KMS-11 (cell line): Measurements from ENCODE around the gene ANTXRL.

Source experiments
- H2AFZ ChIP-seq: fragments of 200-600 bp; sonication (generic); 2 replicates; pipeline ENCODE4 v1.6.1; 2016; ENCODE audit warnings: antibody characterized with exemption, mixed run types, low read depth
- H3K27ac ChIP-seq: fragments of 200-600 bp; sonication (generic); 2 replicates; pipeline ENCODE4 v1.6.1; 2016; ENCODE audit warnings: mild to moderate bottlenecking, mixed run types
- H3K27me3 ChIP-seq: fragments of 200-600 bp; sonication (generic); 2 replicates; pipeline ENCODE4 v1.6.1; 2017; ENCODE audit warnings: mild to moderate bottlenecking, low read depth, mixed run types, moderate library complexity; ENCODE audit not compliant: insufficient read depth
- H3K36me3 ChIP-seq: fragments of 200-600 bp; sonication (generic); 2 replicates; pipeline ENCODE4 v1.6.1; 2017; ENCODE audit warnings: mild to moderate bottlenecking, mixed run types; ENCODE audit not compliant: insufficient read depth
- H3K4me1 ChIP-seq: fragments of 200-600 bp; sonication (generic); 2 replicates; pipeline ENCODE4 v1.6.1; 2016; ENCODE audit warnings: mild to moderate bottlenecking, low read depth, mixed run types; ENCODE audit not compliant: poor library complexity, severe bottlenecking
- H3K4me2 ChIP-seq: fragments of 200-600 bp; sonication (generic); 2 replicates; pipeline ENCODE4 v1.7.0; 2016; ENCODE audit warnings: mild to moderate bottlenecking, mixed run types
- H3K4me3 ChIP-seq: fragments of 200-600 bp; sonication (generic); IDR thresholded peaks from 2 replicates; pipeline ENCODE4 v1.6.1; 2017; ENCODE audit warnings: low read depth, low read length, mixed read lengths; ENCODE audit not compliant: insufficient read depth
- H3K79me2 ChIP-seq: fragments of 200-600 bp; sonication (generic); 2 replicates; pipeline ENCODE4 v1.6.1; 2016; ENCODE audit warnings: low read depth, mixed run types; ENCODE audit not compliant: insufficient read depth
- H3K9ac ChIP-seq: fragments of 200-600 bp; sonication (generic); 2 replicates; pipeline ENCODE4 v1.6.1; 2016; ENCODE audit warnings: mild to moderate bottlenecking, mixed run types
- H4K20me1 ChIP-seq: fragments of 200-600 bp; sonication (generic); 2 replicates; pipeline ENCODE4 v1.6.1; 2016; ENCODE audit warnings: mild to moderate bottlenecking, mixed run types; ENCODE audit not compliant: insufficient read depth
- TF ChIP-seq, protein P1 (sequence below): fragments of 200-600 bp; sonication (generic); conservative IDR thresholded peaks from 2 replicates; pipeline ENCODE4 v1.6.1; 2017; ENCODE audit warnings: low read depth, mild to moderate bottlenecking, antibody characterized with exemption, low read length, moderate library complexity, mixed read lengths

The ANTXRL gene

DNA sequence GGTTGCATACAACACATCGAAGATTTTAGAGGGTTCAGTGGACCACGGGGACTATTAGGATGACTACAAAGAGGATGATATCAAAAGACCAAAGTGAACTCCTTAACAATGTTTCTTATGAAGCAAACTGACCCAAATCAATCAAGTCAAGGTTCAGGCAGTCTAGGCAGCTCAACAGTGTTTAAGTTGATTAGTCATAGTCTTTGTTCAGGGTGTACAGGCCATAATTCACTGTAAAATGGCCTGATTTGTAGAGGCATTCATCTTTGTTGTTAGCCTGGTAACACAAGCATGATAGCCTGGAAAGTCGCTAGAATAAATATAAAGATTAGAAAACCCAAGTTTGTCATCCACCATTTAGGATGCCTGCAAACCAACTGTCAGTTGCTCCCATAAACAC lies 32.6 kb downstream of the ANTXRL start:
- Histone ChIP-seq H3K4me1 (no peaks in the 10 kb centered on the region), H2AFZ (no peak overlapping the region), H3K4me2 (no peak overlapping the region), H3K4me3 (no peak overlapping the region), H3K9ac (no peak overlapping the region), H3K27ac (no peak overlapping the region), H3K79me2 (no peaks in the 10 kb centered on the region), H4K20me1 (no peaks in the 10 kb centered on the region), H3K36me3 (no peaks in the 10 kb centered on the region), H3K27me3 (no peaks in the 10 kb centered on the region)
- TF ChIP-seq, protein P1, sequence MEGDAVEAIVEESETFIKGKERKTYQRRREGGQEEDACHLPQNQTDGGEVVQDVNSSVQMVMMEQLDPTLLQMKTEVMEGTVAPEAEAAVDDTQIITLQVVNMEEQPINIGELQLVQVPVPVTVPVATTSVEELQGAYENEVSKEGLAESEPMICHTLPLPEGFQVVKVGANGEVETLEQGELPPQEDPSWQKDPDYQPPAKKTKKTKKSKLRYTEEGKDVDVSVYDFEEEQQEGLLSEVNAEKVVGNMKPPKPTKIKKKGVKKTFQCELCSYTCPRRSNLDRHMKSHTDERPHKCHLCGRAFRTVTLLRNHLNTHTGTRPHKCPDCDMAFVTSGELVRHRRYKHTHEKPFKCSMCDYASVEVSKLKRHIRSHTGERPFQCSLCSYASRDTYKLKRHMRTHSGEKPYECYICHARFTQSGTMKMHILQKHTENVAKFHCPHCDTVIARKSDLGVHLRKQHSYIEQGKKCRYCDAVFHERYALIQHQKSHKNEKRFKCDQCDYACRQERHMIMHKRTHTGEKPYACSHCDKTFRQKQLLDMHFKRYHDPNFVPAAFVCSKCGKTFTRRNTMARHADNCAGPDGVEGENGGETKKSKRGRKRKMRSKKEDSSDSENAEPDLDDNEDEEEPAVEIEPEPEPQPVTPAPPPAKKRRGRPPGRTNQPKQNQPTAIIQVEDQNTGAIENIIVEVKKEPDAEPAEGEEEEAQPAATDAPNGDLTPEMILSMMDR: no peak

DNA sequence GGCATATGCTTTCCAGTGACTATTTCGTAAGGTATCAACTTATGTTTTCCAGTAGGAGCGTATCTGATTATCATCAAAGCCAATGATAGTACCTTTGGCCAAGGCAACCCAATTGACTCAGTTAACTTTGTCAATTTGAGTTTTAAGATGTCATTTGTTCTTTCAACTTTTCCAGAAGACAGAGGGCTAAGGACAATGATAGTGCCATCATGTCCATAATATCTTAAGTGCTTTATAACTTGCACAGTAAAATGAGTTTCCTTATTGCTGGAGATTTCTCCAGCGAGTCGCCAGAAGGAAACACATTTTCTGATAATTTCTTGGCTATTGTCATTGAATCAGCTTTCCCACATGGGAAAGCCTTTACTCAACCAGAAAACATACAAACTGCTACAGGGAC lies 35.0 kb downstream of the ANTXRL start:
- Histone ChIP-seq H3K4me1 (no peaks in the 10 kb centered on the region), H3K4me3 (no peak overlapping the region), H3K36me3 (no peaks in the 10 kb centered on the region), H2AFZ (no peak overlapping the region), H3K4me2 (no peak overlapping the region), H3K9ac (no peak overlapping the region), H3K27me3 (no peaks in the 10 kb centered on the region), H4K20me1 (no peaks in the 10 kb centered on the region), H3K79me2 (no peaks in the 10 kb centered on the region), H3K27ac (no peak overlapping the region)
- TF ChIP-seq, protein P1: no peak

DNA sequence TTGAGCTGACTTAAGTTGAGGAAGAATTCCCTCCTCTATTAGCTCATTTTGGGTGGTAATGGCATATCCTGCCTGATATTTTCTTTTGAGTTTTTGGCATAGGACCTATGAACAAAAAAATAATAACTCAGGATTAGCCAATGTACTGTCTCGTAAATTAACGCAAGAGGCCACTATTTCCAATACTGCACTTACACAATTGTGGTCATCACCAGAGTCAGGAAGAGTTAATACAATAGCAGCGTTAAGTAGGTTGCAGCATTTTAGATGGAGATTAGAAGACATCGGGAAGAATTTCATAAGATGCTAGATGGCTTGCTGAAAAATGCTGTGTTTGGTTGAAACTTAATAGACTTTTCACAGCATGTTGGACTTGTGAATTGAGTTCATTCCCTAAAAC lies 36.4 kb downstream of the ANTXRL start:
- no peak overlapping the region for H3K4me2 ChIP-seq
- H4K20me1 ChIP-seq: no peaks in the 10 kb centered on the region
- no peak overlapping the region for H3K4me3 ChIP-seq
- H3K4me1 ChIP-seq: no peaks in the 10 kb centered on the region
- no peak overlapping the region for H2AFZ ChIP-seq
- no peaks in the 10 kb centered on the region for H3K27me3 ChIP-seq
- no peaks in the 10 kb centered on the region for H3K79me2 ChIP-seq
- no peaks in the 10 kb centered on the region for H3K36me3 ChIP-seq
- H3K9ac ChIP-seq: no peak overlapping the region
- TF ChIP-seq, protein P1: no peak
- H3K27ac ChIP-seq: no peak overlapping the region

DNA sequence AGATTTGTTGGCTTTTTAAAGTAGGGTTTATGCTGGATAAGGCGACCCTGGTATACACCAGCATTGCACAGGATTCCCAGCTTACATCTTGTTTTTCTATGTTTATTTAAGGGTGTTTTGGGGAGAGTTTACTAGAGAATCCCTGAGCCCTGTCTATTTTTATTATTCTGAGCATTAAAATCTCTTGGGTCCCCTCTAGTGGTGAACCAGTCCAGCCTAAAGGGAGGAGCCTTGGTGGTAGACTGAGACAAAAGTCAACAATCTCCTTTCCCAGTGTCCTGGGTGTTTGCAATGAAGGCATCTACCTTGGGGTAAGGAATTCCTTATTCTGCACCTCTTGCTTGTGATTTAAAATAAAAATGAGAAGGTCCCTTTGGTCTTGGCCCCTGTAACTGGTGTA lies 38.2 kb downstream of the ANTXRL start:
- Histone ChIP-seq H3K4me2 (no peak overlapping the region), H3K9ac (no peak overlapping the region), H3K4me3 (no peak overlapping the region), H2AFZ (no peak overlapping the region), H3K79me2 (no peaks in the 10 kb centered on the region), H3K4me1 (no peaks in the 10 kb centered on the region), H3K36me3 (no peaks in the 10 kb centered on the region), H3K27ac (no peak overlapping the region), H3K27me3 (no peaks in the 10 kb centered on the region), H4K20me1 (no peaks in the 10 kb centered on the region)
- TF ChIP-seq, protein P1: 0 out of 2 replicates have a peak, but pooled peaks have one; percentile 16

DNA sequence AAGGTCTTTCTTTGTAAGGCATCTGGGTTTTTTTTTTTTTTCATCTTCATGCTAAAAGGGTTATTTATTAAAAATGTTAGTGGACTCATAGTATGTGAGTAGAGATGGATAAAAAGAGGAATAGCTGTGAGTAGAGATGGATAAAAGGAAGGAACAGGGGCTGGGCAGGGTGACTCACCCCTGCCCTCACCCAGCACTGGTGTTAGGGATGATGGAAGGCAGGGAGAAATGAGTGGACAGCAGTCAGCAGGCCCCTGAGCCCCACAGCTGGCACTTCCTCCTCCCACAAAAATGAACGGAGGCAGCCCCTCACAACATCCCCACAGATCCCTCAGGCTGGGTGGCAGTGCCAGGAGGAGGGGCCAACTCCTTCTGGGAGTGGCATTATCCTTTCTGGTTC lies 39.3 kb downstream of the ANTXRL start:
- Histone ChIP-seq H4K20me1 (no peaks in the 10 kb centered on the region), H2AFZ (no peak overlapping the region), H3K36me3 (no peaks in the 10 kb centered on the region), H3K4me2 (no peak overlapping the region), H3K9ac (no peak overlapping the region), H3K79me2 (no peaks in the 10 kb centered on the region), H3K4me3 (no peak overlapping the region), H3K27ac (no peak overlapping the region), H3K27me3 (no peaks in the 10 kb centered on the region), H3K4me1 (no peaks in the 10 kb centered on the region)
- TF ChIP-seq, protein P1: no peak
